RPMI8226 (cell line): ENCODE results near the gene BPHL.
A peak's percentile ranks its signal among the peaks of the same experiment; 100 is the strongest.
"Not testable (repeated sequence)": the region's sequence is repeated elsewhere in the genome, so short reads cannot be mapped to it uniquely, and the experiment has no call there.

Experiments
- DNase-seq: peaks from one replicate; pipeline ENCODE4 v3.0.0-alpha.2; 2015

BPHL gene

DNA sequence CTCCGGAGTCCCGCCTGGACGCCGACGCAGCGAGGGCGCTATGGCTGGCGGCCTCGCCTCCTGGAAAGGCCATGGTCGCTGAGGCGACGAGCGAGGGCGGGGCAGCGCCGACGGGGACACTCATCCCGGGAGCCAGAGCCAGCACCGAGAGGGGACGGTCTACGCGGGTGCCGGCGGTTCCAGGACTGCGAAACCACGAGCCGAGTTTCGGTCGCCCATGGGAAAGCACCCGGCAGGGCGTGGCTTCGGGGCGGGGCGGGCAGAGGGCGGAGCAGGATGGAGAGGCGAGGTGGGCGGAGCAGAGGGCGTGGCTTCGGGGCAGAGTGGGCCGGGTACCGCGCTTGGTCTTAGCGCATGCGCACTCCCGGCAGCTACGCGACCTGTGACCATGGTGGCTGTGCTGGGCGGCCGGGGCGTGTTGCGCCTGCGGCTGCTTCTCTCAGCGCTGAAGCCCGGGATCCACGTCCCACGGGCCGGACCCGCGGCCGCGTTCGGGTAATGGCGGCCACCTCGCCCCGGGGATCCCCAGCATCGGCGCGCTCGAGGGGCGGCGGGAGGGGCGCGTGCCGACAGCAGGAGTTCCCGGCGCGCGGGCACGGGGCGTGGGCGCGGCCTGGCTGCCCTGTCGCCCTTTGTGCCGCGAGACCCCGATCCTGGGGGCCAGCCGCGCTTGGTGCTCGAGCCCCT is at the start of gene BPHL:
BPHL (plus strand) TSS at position 359 of the 687 bp plus-strand sequence; CDS start at position 389, 30 bp downstream.
- DNase-seq, result peak; percentile 100

GRCh38 chr6:3071568-3071967 is 46.9 kb upstream of the BPHL start:
- no peak for DNase-seq

DNA sequence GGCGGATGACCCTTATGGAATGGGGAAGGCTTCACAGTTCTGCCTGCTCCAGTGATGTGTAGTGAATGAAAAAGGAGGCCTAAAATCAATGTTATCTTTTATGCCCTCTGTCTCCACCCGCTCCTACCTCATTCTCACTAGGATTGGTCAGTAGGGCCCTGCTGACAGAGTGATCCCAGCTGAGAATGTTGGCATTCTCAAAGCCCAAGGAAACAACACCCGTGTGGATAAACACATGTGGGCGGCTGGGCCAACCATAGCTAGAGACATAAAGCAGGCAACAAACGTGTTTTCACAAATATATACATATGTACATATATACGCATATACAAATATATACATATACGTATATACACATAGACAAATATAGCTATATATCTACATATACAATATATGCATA is 45.7 kb upstream of the BPHL start:
- no peak for DNase-seq

DNA sequence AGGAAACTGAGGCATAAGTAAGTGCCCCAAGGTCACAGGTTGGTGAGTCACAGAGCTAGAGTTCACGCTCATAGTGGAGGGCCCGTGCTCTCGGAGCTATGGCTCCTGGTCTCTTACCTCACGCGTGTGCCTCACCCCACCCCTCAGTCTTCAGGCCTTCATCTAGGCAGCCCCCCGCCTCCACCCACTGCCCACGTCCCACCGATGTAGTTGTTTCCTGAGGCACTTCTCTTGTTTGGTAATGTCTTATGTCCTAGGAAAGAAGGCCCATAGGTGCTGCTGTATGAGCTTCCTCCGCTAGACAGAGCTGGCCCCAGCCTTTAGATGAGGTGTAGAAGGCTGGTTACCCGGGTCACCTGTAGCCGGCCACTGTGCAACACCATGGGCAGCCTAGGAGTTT is 45.1 kb upstream of the BPHL start:
- no peak for DNase-seq

GRCh38 chr6:3075772-3076113 is 42.8 kb upstream of the BPHL start:
- no peak for DNase-seq

DNA sequence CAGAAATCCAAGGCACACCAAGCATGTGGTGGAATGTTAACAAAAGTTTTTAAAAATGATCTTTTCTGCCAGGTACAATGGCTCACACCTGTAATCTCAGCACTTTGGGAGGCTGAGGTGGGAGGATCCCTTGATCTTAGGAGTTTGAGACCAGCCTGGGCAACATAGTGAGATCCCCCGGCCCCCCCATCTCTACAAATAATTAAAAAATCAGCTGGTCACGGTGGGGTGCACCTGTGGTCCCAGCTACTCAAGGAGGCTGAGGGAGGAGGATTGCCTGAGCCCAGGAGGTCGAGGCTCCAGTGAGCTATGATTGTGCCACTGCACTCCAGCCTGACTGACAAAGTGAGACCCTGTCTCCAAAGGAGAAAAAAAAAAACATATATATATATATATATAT is 42.2 kb upstream of the BPHL start:
- no peak for DNase-seq

- DNase-seq, result no peak
Measured at GRCh38 chr6:3077430-3077829, 41.1 kb upstream of the BPHL start.

GRCh38 chr6:3078952-3079351 is 39.6 kb upstream of the BPHL start:
- DNase-seq, result not testable (repeated sequence)

GRCh38 chr6:3079682-3080081 is 38.8 kb upstream of the BPHL start:
- no peak for DNase-seq

DNA sequence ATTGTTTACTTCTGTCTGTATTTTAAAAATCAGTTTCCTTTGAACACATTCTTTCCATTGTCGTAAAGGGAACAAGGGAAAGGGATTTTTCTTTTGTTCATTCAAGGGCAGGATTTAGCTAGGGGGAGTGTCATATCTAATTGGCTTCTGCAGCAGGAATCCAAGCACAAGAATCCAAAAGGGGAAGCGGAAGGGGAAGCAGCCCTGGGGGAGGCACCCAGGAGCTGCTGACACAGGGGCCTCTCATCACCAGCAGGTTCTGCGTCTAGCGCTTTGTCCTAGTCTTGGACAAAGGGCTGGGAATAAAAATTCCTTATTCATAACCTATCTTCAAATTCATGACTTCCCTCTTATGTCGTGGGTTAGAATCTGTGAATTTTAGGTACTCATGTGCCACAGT is 36.6 kb upstream of the BPHL start:
- no peak for DNase-seq

DNA sequence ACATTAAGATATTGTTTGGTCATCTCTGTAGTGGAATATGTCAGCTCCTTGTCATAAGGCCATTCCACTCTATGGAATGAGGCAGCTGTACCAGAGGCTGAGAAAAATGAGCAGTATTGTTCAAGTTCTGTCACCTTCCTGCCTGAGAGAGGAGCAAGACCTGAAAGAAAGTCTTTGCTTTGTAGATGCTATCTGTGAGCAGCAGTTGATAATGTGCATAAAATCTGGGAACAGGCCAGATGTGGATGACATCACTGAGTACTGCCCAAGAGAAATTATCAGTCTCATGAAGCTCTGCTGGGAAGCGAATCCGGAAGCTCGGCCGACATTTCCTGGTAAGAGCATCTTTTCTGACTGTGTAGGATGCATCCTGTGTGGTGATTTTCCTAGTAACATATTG is 33.4 kb upstream of the BPHL start:
- DNase-seq, result no peak

DNA sequence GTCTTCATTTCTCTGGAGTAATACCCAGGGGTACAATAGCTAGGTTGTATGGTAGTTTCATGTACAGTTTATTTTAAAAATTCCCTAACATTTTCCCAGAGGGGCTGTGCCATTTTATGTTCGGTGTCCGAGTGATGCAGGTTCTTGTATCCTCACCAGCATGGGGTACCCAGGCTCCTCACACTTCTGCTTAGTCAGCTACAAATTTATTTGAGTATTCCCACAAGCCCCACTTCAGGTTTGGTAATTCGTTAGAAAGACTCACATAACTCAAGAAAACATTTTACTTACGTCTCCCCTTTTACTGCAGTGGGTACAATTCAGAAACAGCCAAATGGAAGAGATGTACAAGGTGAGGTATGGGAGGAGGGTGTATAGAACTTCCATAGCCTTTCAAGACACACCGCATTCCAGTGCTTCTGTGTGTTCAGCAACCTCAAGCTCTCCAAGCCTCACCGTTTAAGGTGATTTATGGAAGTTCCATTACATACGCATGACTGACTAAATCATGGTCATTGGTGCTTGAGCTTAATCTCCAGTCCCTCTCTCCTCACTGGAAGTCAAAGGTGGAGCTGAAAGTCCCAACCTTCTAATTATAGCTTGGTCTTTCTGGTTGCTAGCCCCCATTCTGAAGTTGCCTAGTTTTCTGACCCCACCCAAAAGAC is 32.1 kb upstream of the BPHL start:
- no peak for DNase-seq

DNA sequence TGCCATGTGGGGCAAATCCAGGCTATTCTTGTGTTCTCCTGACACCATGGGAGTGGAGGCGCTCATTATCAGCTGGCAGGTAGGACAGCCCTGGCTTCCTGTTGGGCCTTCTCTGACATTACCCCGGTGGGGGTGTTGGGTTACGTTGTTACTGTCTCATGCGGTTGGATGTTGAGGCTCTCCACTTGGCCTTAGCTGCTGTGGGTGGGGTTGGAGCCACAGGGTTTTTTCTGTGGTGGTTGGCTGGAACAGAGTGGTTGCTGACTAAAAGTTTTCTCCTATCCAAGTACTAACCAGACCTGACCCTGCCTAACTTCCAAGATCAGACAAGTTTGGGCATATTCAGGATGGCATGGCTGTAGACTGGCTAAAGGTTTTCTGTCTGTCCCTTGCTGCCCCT is 30.1 kb upstream of the BPHL start:
- DNase-seq, result no peak

DNA sequence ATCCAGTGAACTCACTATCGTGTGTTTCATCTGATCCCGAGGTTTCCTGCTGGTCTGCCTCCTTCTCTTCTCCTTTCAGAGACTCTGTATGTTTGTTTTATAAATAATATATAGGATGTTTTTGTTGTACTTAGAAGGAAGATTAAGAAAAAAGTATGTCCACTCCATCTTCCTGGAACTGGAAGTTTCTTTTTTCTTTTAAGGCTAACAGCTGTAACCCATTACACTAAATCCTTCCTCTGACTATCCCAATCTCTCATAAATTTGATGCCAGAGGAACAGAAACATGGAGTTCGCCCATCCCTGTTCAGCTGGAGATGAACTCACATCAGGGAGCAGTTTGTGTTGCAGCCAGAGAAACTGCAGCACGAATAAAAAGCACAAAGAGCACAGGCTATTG is 29.5 kb upstream of the BPHL start:
- DNase-seq, result no peak

DNA sequence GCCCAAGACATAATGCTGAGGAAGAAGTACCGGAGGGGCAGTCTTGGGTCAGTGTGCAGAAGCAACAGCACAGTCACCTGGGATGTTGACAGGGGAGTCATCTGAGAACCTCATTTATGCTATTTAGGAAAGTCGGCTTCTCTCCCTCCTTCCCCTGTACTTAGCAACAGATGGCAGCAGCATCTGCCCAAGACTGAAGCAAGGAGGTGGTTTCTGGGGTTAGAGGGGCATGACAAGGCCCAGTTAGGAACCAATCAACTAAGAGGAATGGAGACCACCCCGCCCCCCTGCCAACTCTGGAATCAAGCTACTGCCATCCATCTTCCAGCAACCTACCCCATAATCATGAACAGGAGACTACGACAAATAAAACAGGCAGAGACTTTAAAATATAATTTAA is 28.5 kb upstream of the BPHL start:
- no peak for DNase-seq

DNA sequence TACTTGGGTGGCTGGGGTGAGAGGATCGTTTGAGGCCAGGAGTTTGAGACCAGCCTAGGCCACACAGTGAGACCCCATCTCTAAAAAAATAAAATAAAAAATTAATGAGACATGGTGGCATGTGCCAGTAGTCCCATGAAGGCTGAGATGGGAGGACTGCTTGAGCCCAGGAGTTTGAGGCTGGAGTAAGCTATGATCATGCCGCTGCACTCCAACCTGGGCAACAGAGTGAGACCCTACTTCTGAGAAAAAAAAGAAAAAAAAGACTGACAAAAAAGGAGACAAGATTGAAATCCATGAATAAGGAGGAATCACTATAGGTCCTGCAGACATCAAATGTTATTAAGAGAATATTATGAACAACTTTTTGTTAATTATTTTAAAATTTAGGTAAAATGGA is 23.7 kb upstream of the BPHL start:
- no peak for DNase-seq

- DNase-seq, result no peak
Measured at GRCh38 chr6:3102875-3103274, 15.6 kb upstream of the BPHL start.

DNA sequence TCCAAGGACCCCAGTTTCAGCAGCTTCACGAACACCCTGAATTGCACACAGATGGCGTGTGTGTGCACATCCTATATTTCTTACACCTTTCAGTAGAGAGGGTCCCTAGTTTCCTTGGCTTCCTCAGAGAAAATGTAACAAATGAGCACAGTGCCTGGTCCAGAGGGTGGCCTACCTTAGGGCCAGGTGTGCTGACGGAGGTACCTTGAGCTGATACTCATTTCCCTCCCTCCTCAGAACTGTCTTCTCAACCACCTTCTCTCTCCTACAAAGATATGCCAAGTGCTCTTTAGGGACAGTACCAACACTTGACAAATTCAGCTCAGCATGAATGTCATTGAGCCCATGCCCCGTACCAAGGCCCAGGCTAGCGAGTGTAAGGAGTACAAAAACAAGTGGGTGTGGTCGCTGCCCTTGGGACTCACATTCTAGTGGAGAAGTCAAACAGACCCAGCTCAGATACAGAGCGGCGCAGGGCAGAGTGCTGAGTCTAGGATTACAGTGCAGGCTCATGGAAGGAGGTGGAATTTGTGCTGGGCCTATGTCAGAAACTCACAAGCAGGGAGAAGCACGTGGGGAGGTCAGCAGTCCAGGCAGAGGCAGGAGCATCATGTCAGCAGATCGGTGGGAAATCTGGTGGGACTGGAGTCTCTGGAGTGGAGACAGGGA is 9.6 kb upstream of the BPHL start:
- DNase-seq, result no peak

DNA sequence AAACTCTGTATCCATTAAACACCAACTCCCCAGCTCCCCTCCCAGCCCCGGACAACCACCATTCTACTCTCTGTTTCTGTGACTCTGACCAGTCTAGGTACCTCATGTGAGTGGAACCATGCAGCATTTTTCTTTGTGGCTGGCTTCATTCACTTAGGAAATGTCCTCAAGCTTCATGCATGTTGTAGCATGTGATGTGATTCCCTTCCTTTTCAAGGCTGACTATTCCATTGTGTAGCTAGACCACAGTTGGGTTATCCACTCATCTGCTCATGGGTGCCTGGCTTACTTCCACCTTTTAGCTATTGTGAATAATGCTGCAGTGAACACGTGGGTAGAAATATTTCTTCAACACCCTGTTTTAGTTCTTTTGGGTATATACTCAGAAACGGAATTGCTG is 8.8 kb upstream of the BPHL start:
- DNase-seq, result no peak

DNA sequence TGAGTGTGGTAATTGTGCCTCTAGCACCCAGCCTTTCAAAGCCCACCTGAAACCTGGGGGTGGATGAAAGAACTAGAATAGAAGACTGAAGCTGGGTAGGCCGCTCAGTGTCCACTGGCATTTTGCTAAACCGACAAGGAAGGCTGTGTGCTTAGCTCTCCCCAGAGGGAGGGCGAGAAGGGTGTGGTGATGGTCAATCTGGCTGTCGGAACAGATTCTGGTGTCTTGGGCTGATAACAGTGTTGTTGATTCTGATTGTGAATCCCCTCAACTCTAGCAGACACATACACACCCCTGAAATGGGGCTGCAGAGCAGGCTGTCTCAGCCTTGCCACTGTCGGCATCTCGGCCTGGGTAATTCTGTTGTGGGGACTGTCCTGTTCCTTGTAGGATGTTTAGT is 4.1 kb upstream of the BPHL start:
- no peak for DNase-seq

GRCh38 chr6:3117912-3118352 is 579 bp upstream of the BPHL start:
- DNase-seq, result no peak

DNA sequence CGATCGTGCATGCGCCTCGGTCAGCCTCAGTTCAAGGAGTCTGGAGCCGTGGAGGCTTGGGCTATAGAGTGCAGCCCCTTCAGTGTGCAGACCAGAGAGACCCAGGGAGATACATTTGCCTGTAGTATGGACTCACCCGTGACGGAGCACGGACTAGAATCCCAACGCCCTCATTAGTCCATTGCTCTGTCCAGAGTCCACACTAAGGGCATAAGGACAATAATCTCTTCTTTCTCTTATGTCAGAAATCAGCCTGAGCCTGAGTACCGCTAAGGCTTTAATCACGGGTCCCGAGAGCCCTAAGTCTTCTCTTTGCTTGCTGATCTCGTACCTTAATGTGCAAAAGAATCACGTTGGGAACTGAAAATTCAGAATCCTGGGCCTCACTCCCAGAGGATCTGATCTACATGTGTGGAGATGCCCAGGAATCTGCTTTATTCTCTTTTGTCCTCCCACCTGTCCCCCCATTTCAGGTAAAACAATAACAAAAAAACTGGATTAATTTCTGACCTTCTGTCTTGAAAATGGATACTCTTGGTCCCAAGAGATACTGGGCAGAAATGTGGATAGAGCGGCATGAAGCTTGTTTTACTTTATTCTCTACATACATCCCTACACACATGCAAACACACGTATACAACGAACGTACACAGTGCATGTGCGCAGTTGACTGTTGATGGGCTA is 671 bp downstream of the BPHL start:
- DNase-seq, result peak; percentile 42

DNA sequence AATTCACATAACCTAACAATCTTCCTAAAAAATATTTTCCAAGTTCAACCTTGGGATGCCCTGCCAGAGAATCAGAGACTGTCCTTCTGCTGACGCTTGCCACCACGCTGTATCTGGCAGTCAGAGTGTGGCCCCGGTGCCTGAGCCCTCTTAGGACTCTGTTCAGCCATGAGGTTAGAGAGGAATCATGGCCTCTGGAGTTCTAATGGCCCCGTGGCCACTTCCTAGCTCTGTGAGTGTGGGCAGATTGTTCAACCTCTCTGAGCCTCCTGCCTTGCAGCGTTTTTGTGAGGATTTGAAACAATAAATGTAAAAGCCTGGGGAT is 2.2 kb downstream of the BPHL start:
- DNase-seq, result no peak

- DNase-seq, result no peak
Measured at GRCh38 chr6:3122823-3123182, 4.3 kb downstream of the BPHL start.
